GM12878 (cell line): ENCODE measurements around the gene CDC123. TPM values are rescaled to one million over a fixed set of nuclear protein-coding genes. Genes with fewer than 3 reads are reported as not detected.

Experiments used
- ATAC-seq: fragments of 200-7000 bp; cut with Tn5 transposase; 3 replicates; pipeline ENCODE4 v1.9.1; 2020; ENCODE audit warnings: mild to moderate bottlenecking, moderate library complexity
- BruUV-seq: library from RNA; stranded (reverse); fragments of 400-500 nt; replicated peaks from 2 replicates; lab custom pipeline; 2021; lab: Mats Ljungman, UMichigan
- CTCF ChIA-PET: fragments of 300-600 bp; sonication (Branson Sonifier 250); formaldehyde crosslinking; extraction: SDS; loops from one replicate; lab custom pipeline; 2021; ENCODE audit warnings: inconsistent platforms; lab: Yijun Ruan, JAX
- POLR2A ChIA-PET: fragments of 350-600 bp; formaldehyde crosslinking; extraction: SDS; loops from one replicate; lab custom pipeline; 2021; ENCODE audit warnings: inconsistent platforms; lab: Charles Lee
- RAD21 ChIA-PET: fragments of 300-600 bp; sonication (Branson Sonifier 250); formaldehyde crosslinking; loops from one replicate; lab custom pipeline; 2023; ENCODE audit warnings: antibody characterized with exemption; ENCODE audit not compliant: unreplicated experiment; lab: Charles Lee
- SMC1A ChIA-PET: fragments of 300-600 bp; sonication (Branson Sonifier 250); formaldehyde crosslinking; loops from one replicate; lab custom pipeline; 2023; ENCODE audit not compliant: unreplicated experiment, uncharacterized antibody; lab: Charles Lee
- DNase-seq: peaks from one replicate; pipeline ENCODE4 v3.0.0-alpha.2; 2011; ENCODE audit warnings: low read depth, low spot score
- FAIRE-seq: peaks from 3 replicates; lab custom pipeline; 2011; peaks lifted over from hg19 to GRCh38; lab: Jason Lieb, UNC
- H2AFZ ChIP-seq: 2 replicates; pipeline ENCODE4 v1.6.0; 2011; ENCODE audit warnings: low read depth, low read length, control low read depth; ENCODE audit not compliant: control insufficient read depth
- H3K27ac ChIP-seq: 2 replicates; pipeline ENCODE4 v1.5.1; 2011; ENCODE audit warnings: control low read depth; ENCODE audit not compliant: control insufficient read depth, insufficient read depth
- H3K27me3 ChIP-seq, 2 experiments: replicated peaks in 1 of 2; 2 replicates each; pipeline versions ENCODE4 v1.6.0 to v1.6.1; 2011; ENCODE audit warnings: low read length in 1 of 2; ENCODE audit not compliant: control insufficient read depth in 2 of 2, insufficient read depth in 2 of 2
- H3K36me3 ChIP-seq, 2 experiments: 2 replicates each; pipeline ENCODE4 v1.5.1; 2011; ENCODE audit warnings: low read length in 1 of 2; ENCODE audit not compliant: control insufficient read depth in 2 of 2, insufficient read depth in 2 of 2
- H3K4me1 ChIP-seq: 2 replicates; pipeline ENCODE4 v1.6.1; 2011; ENCODE audit warnings: mild to moderate bottlenecking, low read length, moderate library complexity, mixed read lengths; ENCODE audit not compliant: control insufficient read depth, insufficient read depth
- H3K4me2 ChIP-seq: 2 replicates; pipeline ENCODE4 v1.6.0; 2011; ENCODE audit warnings: control low read depth; ENCODE audit not compliant: control insufficient read depth, insufficient read depth
- H3K4me3 ChIP-seq: fragments of 200-600 bp; sonication (generic); 2 replicates; pipeline ENCODE4 v1.5.1; 2016
- H3K79me2 ChIP-seq: 2 replicates; pipeline ENCODE4 v1.6.0; 2011; ENCODE audit warnings: low read length; ENCODE audit not compliant: control insufficient read depth, insufficient read depth
- H3K9ac ChIP-seq: 2 replicates; pipeline ENCODE4 v1.8.0; 2011; ENCODE audit warnings: low read length, control low read depth, mixed read lengths; ENCODE audit not compliant: control insufficient read depth, insufficient read depth
- H3K9me3 ChIP-seq: replicated peaks from 3 replicates; pipeline ENCODE4 v1.5.1; 2011; ENCODE audit warnings: mild to moderate bottlenecking, low read length; ENCODE audit not compliant: control insufficient read depth, insufficient read depth
- H4K20me1 ChIP-seq: 2 replicates; pipeline ENCODE4 v1.6.0; 2011; ENCODE audit not compliant: control insufficient read depth, insufficient read depth
- ATF7 ChIP-seq: fragments of 450-650 bp; IDR thresholded peaks from 2 replicates; pipeline ENCODE4 v1.6.1; 2016; ENCODE audit warnings: low read depth, mild to moderate bottlenecking
- CTCF ChIP-seq, 3 experiments: IDR thresholded peaks in 2 of 3; conservative IDR thresholded peaks in 1 of 3; 2 replicates each; pipeline ENCODE4 v1.5.1; 2011; ENCODE audit warnings: low read depth in 3 of 3, low read length in 3 of 3, mild to moderate bottlenecking in 3 of 3, control low read depth in 2 of 3, moderate library complexity in 2 of 3, inconsistent platforms in 1 of 3, mixed read lengths in 1 of 3; ENCODE audit not compliant: control insufficient read depth in 2 of 3, insufficient read depth in 1 of 3; ENCODE audit errors: extremely low read depth in 1 of 3
- GABPA ChIP-seq: IDR thresholded peaks from 2 replicates; pipeline ENCODE4 v1.6.1; 2014; ENCODE audit warnings: antibody characterized with exemption, low read depth, mild to moderate bottlenecking, inconsistent platforms
- NBN ChIP-seq: fragments of 450-650 bp; IDR thresholded peaks from 2 replicates; pipeline ENCODE4 v1.6.1; 2016
- NR2C1 ChIP-seq: fragments of 450-650 bp; IDR thresholded peaks from 2 replicates; pipeline ENCODE4 v1.6.1; 2017; ENCODE audit warnings: antibody characterized with exemption, mild to moderate bottlenecking, moderate library complexity
- RAD21 ChIP-seq: IDR thresholded peaks from 2 replicates; pipeline ENCODE4 v1.6.1; 2011; ENCODE audit warnings: mild to moderate bottlenecking, low read depth, low read length, moderate library complexity; ENCODE audit not compliant: insufficient read depth
- RELA ChIP-seq: fragments of 450-650 bp; IDR thresholded peaks from 2 replicates; pipeline ENCODE4 v1.8.0; 2014; ENCODE audit warnings: borderline replicate concordance; ENCODE audit not compliant: partially characterized antibody
- SMC3 ChIP-seq: IDR thresholded peaks from 2 replicates; pipeline ENCODE4 v1.6.1; 2011; ENCODE audit warnings: low read length, improper control_type of control experiment, borderline replicate concordance
- SREBF2 ChIP-seq: IDR thresholded peaks from 2 replicates; pipeline ENCODE4 v1.6.1; 2012; ENCODE audit warnings: mild to moderate bottlenecking, low read length
- ZBTB33 ChIP-seq: fragments of 450-650 bp; IDR thresholded peaks from 2 replicates; pipeline ENCODE4 v1.6.1; 2017; ENCODE audit warnings: mild to moderate bottlenecking
- ZNF384 ChIP-seq: IDR thresholded peaks from 2 replicates; pipeline ENCODE4 v1.6.1; 2012; ENCODE audit warnings: low read depth, mild to moderate bottlenecking, low read length, improper control_type of control experiment, borderline replicate concordance
- WGBS: methylation state at CpG from one replicate; pipeline ENCODE4 v1.1.6; 2016; ENCODE audit warnings: low lambda C conversion rate; ENCODE audit not compliant: insufficient replicate concordance, insufficient coverage; ENCODE audit errors: missing lambda C conversion rate; 5-methylcytosine and 5-hydroxymethylcytosine counted together
- in situ Hi-C: fragments of 300-500 bp; cut with MboI; formaldehyde crosslinking; loops from 9 replicates; pipeline ENCODE4 v1.14.3; 2018; ENCODE audit warnings: mixed read lengths
- intact Hi-C: fragments of 100-400 bp; cut with micrococcal nuclease; formaldehyde crosslinking; loops from one replicate; pipeline ENCODE4 v1.14.2; 2022; ENCODE audit not compliant: unreplicated experiment
- polyA plus RNA-seq, 11 experiments: library from polyadenylated mRNA; depleted of rRNA in 4 of 11; unstranded in 6 of 11; stranded (reverse) in 5 of 11; fragments of >200 nt; fragmentation: Nextera tagmentation in 4 of 11; fragmentation: Illumina TruSeq in 1 of 11; extraction: Ambion mirVana in 4 of 11; extraction: Trizol in 1 of 11; gene quantifications; 1 replicate in 1 of 11; 2 replicates in 10 of 11; pipeline versions ENCODE4 v1.2.1 to v1.2.3, GENCODE V29; 2011 to 2016; ENCODE audit warnings: inconsistent platforms in 2 of 11, missing spikeins in 2 of 11, low read depth in 1 of 11
- total RNA-seq, 4 experiments: library from RNA; depleted of rRNA in 3 of 4; stranded (reverse); fragments of >200 nt in 3 of 4; fragmentation: Illumina TruSeq in 1 of 4; extraction: Trizol in 1 of 4; gene quantifications; 2 replicates each; pipeline versions ENCODE4 v1.2.1 to v1.2.3, GENCODE V29; 2013 to 2021
- TF ChIP-seq, protein P1 (sequence below): fragments of 450-650 bp; IDR thresholded peaks from 2 replicates; pipeline ENCODE4 v1.6.1; 2016; ENCODE audit warnings: mild to moderate bottlenecking, moderate library complexity, borderline replicate concordance

The CDC123 gene
- total and polyA plus RNA-seq, 10 of the 15 experiments (the other 5 are each of a cell fraction or from before 2014, with no cell fraction given), result 128 to 360 (median 209) TPM

- no peak for DNase-seq
- no TSS peak for BruUV-seq
- H3K4me3 ChIP-seq, result no peak overlapping the region
- H2AFZ ChIP-seq, result peak overlapping the region; percentile 52; the same call in 1 of the 2 replicates
- intact Hi-C loops (loop anchor here (1.0 to 2.0 kb wide), 2 partner anchors 442 to 497 kb away; no protein-coding TSS in a partner anchor), in situ Hi-C loops (loop anchor here (10.0 kb wide), 1 partner anchor 690 kb away; no protein-coding TSS in a partner anchor)
- CTCF ChIA-PET, result interaction anchor here (0.6 to 6.9 kb wide), 56 partner anchors 8 to 888 kb away, joined by 3 to 130 read pairs (median 4); partner anchors contain the start of genes CDC123 and NUDT5
- no peak overlapping the region for H3K9ac ChIP-seq
- WGBS, result 34% methylated on average over 6 of the region's 6 CpGs
- peaks cover 5% of the 10 kb centered on the region for H3K79me2 ChIP-seq
- RAD21 ChIA-PET, result interaction anchor here (0.6 to 3.8 kb wide), 18 partner anchors 19 to 859 kb away, joined by 3 to 38 read pairs (median 4); partner anchors contain the start of genes CDC123 and NUDT5
- H3K27me3 ChIP-seq, result no peaks in the 10 kb centered on the region
- SMC1A ChIA-PET, result interaction anchor here (0.7 to 5.8 kb wide), 29 partner anchors 9 to 860 kb away, joined by 3 to 59 read pairs (median 5); no protein-coding TSS in a partner anchor
- H3K4me1 ChIP-seq, result no peaks in the 10 kb centered on the region
- H3K4me2 ChIP-seq, result no peak overlapping the region
- peaks cover 7 to 35% of the 10 kb centered on the region in 2 experiments for H3K36me3 ChIP-seq
- FAIRE-seq, result peak; percentile 87
- ATAC-seq, result peak; percentile 54; the same call in 2 of the 3 replicates
- 0 out of 2 replicates have a peak, but pooled peaks have one; percentile 26 for TF ChIP-seq NBN
- TF ChIP-seq, protein P1, sequence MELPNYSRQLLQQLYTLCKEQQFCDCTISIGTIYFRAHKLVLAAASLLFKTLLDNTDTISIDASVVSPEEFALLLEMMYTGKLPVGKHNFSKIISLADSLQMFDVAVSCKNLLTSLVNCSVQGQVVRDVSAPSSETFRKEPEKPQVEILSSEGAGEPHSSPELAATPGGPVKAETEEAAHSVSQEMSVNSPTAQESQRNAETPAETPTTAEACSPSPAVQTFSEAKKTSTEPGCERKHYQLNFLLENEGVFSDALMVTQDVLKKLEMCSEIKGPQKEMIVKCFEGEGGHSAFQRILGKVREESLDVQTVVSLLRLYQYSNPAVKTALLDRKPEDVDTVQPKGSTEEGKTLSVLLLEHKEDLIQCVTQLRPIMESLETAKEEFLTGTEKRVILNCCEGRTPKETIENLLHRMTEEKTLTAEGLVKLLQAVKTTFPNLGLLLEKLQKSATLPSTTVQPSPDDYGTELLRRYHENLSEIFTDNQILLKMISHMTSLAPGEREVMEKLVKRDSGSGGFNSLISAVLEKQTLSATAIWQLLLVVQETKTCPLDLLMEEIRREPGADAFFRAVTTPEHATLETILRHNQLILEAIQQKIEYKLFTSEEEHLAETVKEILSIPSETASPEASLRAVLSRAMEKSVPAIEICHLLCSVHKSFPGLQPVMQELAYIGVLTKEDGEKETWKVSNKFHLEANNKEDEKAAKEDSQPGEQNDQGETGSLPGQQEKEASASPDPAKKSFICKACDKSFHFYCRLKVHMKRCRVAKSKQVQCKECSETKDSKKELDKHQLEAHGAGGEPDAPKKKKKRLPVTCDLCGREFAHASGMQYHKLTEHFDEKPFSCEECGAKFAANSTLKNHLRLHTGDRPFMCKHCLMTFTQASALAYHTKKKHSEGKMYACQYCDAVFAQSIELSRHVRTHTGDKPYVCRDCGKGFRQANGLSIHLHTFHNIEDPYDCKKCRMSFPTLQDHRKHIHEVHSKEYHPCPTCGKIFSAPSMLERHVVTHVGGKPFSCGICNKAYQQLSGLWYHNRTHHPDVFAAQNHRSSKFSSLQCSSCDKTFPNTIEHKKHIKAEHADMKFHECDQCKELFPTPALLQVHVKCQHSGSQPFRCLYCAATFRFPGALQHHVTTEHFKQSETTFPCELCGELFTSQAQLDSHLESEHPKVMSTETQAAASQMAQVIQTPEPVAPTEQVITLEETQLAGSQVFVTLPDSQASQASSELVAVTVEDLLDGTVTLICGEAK, result peak; percentile 52; the same call in 1 of the 2 replicates
- TF ChIP-seq NR2C1, result peak; percentile 87
- no peak for TF ChIP-seq RELA
- TF ChIP-seq SMC3, result peak; percentile 52; the same call in 1 of the 2 replicates
- TF ChIP-seq GABPA, result peak; percentile 81
- no peak for TF ChIP-seq ZBTB33
- peak; percentile 68 for TF ChIP-seq RAD21
- TF ChIP-seq ZNF384, result peak; percentile 73
- TF ChIP-seq SREBF2, result no peak
- TF ChIP-seq ATF7, result peak; percentile 52
- peak; percentile 54 to 65 (median 59) for TF ChIP-seq CTCF (IDR thresholded peaks at IDR 0.05 in 2 of 3, conservative IDR thresholded peaks at IDR 0.05 in 1 of 3; ENCODE audit: control insufficient read depth in 2 of 3, extremely low read depth in 1 of 3, insufficient read depth in 1 of 3, low read depth in 3 of 3, low read length in 3 of 3)
- TF ChIP-seq, all 136 proteins: peak for 9
- no peaks in the 10 kb centered on the region for H4K20me1 ChIP-seq
- H3K9me3 ChIP-seq, result no peaks in the 10 kb centered on the region
- H3K27ac ChIP-seq, result no peak overlapping the region
- POLR2A ChIA-PET, result no interaction called here
These were observed 18.8 kb downstream of the CDC123 start for GRCh38 chr10:12214763-12215218.
